ENCODE measurements around the gene TLCD4.
"Not testable (repeated sequence)": the region's sequence is repeated elsewhere in the genome, so short reads cannot be mapped to it uniquely, and the experiment has no call there.

Gene TLCD4

DNA sequence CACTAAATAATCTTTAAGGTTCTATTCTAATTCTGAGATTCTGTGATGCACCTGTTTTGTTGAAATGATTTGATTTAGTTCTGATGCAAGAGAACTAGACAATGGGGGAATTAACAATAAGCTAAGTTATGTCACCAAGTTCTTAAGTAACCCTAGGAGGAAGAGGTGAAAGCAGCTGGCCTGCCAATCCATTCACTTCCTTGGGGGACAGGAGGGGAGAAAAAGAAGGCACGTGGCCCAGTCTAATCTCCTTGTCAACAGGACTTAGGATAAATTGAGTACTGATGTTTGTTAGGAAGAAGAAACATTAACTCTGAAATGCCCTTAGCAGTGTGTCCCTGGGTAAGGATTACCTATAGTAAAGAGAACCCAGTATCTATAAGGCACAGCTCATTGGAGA, 36.9 kb downstream of the TLCD4 start:
- DNase-seq (ENCODE audit: low read depth in 2 of 2) = no peak

- DNase-seq (ENCODE audit: low read depth in 2 of 2) = not testable (repeated sequence)
Measured at GRCh38 chr1:95165569-95165968, 48.4 kb downstream of the TLCD4 start.
